HG03442 (cell line): ENCODE data around the gene ATXN2.
"Not testable (repeated sequence)": the region's sequence is repeated elsewhere in the genome, so short reads cannot be mapped to it uniquely, and the experiment has no call there.

Experiments used
- ATAC-seq: cut with Tn5 transposase; IDR thresholded peaks from one replicate; pipeline ENCODE4 v1.9.1; 2021; ENCODE audit warnings: mild to moderate bottlenecking, moderate library complexity; ENCODE audit not compliant: unreplicated experiment

Gene ATXN2

GRCh38 chr12:111598637-111599452 is at the start of gene ATXN2:
TSS of gene ATXN2 (minus strand) at chr12:111599315. CDS start at chr12:111599034, 281 bp downstream.
- ATAC-seq, result peak; percentile 41

- no peak for ATAC-seq
These were observed 46.3 kb upstream of the ATXN2 start for GRCh38 chr12:111645433-111645832.

- ATAC-seq, result no peak
These were observed 44.3 kb upstream of the ATXN2 start for GRCh38 chr12:111643427-111643826.

- ATAC-seq, result no peak
These were observed 43.7 kb upstream of the ATXN2 start for GRCh38 chr12:111642681-111643426.

GRCh38 chr12:111640506-111640905 is 41.4 kb upstream of the ATXN2 start:
- ATAC-seq, result no peak

GRCh38 chr12:111638556-111638955 is 39.4 kb upstream of the ATXN2 start:
- ATAC-seq, result no peak

GRCh38 chr12:111636209-111636945 is 37.3 kb upstream of the ATXN2 start:
- ATAC-seq, result no peak

GRCh38 chr12:111635524-111635923 is 36.4 kb upstream of the ATXN2 start:
- ATAC-seq, result no peak

- no peak for ATAC-seq
These were observed 29.6 kb upstream of the ATXN2 start for GRCh38 chr12:111628505-111629260.

- ATAC-seq, result no peak
These were observed 27.1 kb upstream of the ATXN2 start for GRCh38 chr12:111626230-111626629.

GRCh38 chr12:111624540-111624939 is 25.4 kb upstream of the ATXN2 start:
- no peak for ATAC-seq

- ATAC-seq, result not testable (repeated sequence)
These were observed 18.7 kb upstream of the ATXN2 start for GRCh38 chr12:111617841-111618240.

- ATAC-seq, result no peak
These were observed 17.1 kb upstream of the ATXN2 start for GRCh38 chr12:111616177-111616623.

- no peak for ATAC-seq
These were observed 8.1 kb upstream of the ATXN2 start for GRCh38 chr12:111607239-111607638.

- no peak for ATAC-seq
These were observed 7.7 kb upstream of the ATXN2 start for GRCh38 chr12:111606767-111607230.

GRCh38 chr12:111605911-111606766 is 7.0 kb upstream of the ATXN2 start:
- no peak for ATAC-seq

GRCh38 chr12:111602857-111603256 is 3.7 kb upstream of the ATXN2 start:
- not testable (repeated sequence) for ATAC-seq

- no peak for ATAC-seq
These were observed 3.2 kb upstream of the ATXN2 start for GRCh38 chr12:111602348-111602747.

- not testable (repeated sequence) for ATAC-seq
These were observed 1.9 kb upstream of the ATXN2 start for GRCh38 chr12:111600986-111601385.
